Vagina (tissue), 2 donors: ENCODE measurements around the gene NOM1. TPM values are rescaled to one million over a fixed set of nuclear protein-coding genes. Genes with fewer than 3 reads are reported as not detected.

ENCODE experiments used
- DNase-seq, 2 donors: peaks; one replicate each; pipeline ENCODE4 v3.0.0-alpha.2; 2017; ENCODE audit errors: extremely low spot score in 2 of 2
- H3K27ac ChIP-seq: fragments of 200-600 bp; sonication (generic); one replicate; pipeline ENCODE4 v1.5.1; 2019
- H3K27me3 ChIP-seq: fragments of 200-600 bp; sonication (generic); one replicate; pipeline ENCODE4 v1.5.1; 2019
- H3K36me3 ChIP-seq, 2 donors: fragments of 200-600 bp; sonication (generic); one replicate each; pipeline ENCODE4 v1.5.1; 2017 to 2019
- H3K4me1 ChIP-seq: fragments of 200-600 bp; sonication (generic); one replicate; pipeline ENCODE4 v1.5.1; 2019
- H3K4me3 ChIP-seq, 2 donors: fragments of 200-600 bp; sonication (generic); 1 replicate in 1 of 2; 2 replicates in 1 of 2; pipeline ENCODE4 v1.5.1; 2016 to 2019
- H3K9me3 ChIP-seq: fragments of 200-600 bp; sonication (generic); one replicate; pipeline ENCODE4 v1.5.1; 2019
- POLR2A ChIP-seq, 2 donors: fragments of 450-650 bp; IDR thresholded peaks; one replicate each; pipeline ENCODE4 v1.6.1; 2017; ENCODE audit warnings: antibody characterized with exemption in 2 of 2, mild to moderate bottlenecking in 2 of 2, moderate library complexity in 2 of 2
- POLR2AphosphoS5 ChIP-seq, 2 donors: sonication (generic); formaldehyde crosslinking; IDR thresholded peaks; one replicate each; pipeline ENCODE4 v1.9.0; 2017; ENCODE audit warnings: antibody characterized with exemption in 2 of 2, mild to moderate bottlenecking in 2 of 2, low read depth in 1 of 2; ENCODE audit not compliant: insufficient read depth in 1 of 2
- intact Hi-C: fragments of 100-400 bp; cut with DNase I; formaldehyde crosslinking; loops from one replicate; pipeline ENCODE4 v1.15.1; 2023
- total RNA-seq: library from RNA; depleted of rRNA; stranded (reverse); fragments of >200 nt; gene quantifications from one replicate; pipeline ENCODE4 v1.2.3, GENCODE V29; 2016
- TF ChIP-seq, protein P1 (sequence below), 3 experiments: fragments of 450-650 bp in 2 of 3; fragments of 200-600 bp in 1 of 3; sonication (generic) in 1 of 3; IDR thresholded peaks; one replicate each; pipeline ENCODE4 v1.5.1; 2017 to 2019; ENCODE audit warnings: antibody characterized with exemption in 3 of 3, mild to moderate bottlenecking in 2 of 3, moderate library complexity in 2 of 3

Gene NOM1
- total RNA-seq, 1 donor from 2014 or later: 28.5 TPM

DNA sequence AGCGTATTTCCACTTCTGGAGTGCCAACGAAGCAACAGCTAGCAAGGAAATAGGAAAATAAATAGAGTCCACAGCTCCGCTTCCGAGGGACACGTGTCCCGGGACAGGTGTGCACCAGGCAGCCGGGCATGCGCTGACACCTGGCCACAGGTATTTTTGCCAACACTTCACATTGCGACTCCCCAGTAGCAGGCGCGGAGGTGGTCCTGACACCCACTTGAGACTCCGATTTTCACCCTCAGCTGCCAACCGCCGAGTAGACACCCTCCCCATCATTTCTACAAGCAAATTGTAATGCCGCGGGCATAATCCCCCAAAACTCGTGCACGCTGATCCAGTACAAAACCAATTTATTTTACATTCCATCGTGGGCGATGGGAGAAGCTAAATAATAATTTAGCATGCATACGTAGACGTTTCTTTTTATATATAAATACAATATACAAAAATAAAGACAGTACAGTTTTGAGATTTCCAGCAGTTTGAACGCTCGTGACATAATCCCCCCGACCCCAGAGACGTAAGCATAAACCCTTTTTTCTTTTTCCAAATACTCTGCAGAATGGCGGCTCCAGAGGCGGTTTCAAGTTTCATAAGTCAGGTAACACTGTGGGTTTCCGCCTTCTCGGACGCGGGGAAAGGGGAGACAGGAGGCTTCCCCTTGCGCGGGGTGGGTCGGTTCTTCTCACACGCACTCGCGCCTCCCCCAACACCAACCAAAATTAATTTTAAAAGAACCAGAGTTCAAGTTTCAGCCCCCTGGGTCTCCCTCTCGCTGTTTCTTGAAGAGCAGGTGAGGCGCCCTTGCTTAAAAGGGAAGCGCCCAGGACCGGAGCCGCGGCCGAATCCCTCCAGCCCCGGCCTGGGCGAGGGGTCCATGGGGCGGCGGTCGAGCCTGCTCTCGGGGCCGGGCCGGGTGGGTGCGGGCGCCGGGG is 55.3 kb downstream of the NOM1 start:
- intact Hi-C loops: no loop called here
- no peak for TF ChIP-seq POLR2A (IDR thresholded peaks at IDR 0.05)
- no peak for TF ChIP-seq POLR2AphosphoS5 (IDR thresholded peaks at IDR 0.05; ENCODE audit: insufficient read depth in 1 of 2, low read depth in 1 of 2)
- TF ChIP-seq, protein P1, sequence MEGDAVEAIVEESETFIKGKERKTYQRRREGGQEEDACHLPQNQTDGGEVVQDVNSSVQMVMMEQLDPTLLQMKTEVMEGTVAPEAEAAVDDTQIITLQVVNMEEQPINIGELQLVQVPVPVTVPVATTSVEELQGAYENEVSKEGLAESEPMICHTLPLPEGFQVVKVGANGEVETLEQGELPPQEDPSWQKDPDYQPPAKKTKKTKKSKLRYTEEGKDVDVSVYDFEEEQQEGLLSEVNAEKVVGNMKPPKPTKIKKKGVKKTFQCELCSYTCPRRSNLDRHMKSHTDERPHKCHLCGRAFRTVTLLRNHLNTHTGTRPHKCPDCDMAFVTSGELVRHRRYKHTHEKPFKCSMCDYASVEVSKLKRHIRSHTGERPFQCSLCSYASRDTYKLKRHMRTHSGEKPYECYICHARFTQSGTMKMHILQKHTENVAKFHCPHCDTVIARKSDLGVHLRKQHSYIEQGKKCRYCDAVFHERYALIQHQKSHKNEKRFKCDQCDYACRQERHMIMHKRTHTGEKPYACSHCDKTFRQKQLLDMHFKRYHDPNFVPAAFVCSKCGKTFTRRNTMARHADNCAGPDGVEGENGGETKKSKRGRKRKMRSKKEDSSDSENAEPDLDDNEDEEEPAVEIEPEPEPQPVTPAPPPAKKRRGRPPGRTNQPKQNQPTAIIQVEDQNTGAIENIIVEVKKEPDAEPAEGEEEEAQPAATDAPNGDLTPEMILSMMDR (IDR thresholded peaks at IDR 0.05): no peak
- no peak for DNase-seq
- Histone ChIP-seq H3K27ac (no peak overlapping the region), H3K4me1 (peaks cover 43% of the 10 kb centered on the region), H3K4me3 (peak overlapping the region in 1 of 2 donors; percentile 15), H3K9me3 (no peaks in the 10 kb centered on the region), H3K36me3 (no peaks in the 10 kb centered on the region), H3K27me3 (peaks cover 34% of the 10 kb centered on the region)

DNA sequence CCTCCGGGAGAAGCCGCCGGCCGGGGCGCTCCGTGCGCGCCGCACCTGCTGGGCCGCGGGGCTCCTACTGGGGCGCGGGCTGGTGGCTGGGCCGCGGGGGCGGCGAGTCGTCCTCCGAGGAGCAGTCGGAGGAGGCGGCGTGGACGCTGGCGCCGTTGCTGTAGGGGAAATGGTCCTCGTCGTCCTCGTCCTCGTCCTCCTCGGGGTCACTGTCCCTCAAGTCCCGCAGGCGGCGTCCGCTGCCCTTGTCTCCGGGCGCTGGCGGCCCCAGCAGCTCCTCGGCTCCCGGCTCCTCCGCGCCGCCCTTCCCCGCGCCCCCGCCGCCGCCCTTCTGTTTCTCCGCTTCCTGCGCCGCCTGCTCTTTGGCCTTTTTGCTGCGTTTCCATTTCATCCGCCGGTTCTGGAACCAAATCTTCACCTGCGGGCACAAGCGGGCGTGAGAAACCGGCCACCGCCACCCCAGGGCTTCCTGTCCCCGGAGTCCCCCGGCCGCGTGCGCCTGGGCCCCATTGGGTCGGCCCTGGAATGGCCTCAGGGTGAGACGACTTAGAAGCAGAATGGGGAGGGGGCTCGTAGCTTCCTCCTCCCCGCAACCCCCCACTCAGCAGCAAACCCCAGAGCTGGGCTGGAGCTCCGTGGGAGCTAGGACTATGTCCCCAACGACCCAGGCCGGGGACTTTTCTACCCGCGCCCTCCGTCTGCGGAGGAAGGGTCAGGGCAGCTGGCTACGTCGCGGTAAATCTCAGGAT is 56.1 kb downstream of the NOM1 start:
- Histone ChIP-seq H3K27me3 (peaks cover 30% of the 10 kb centered on the region), H3K36me3 (no peaks in the 10 kb centered on the region), H3K9me3 (no peaks in the 10 kb centered on the region), H3K4me3 (peak overlapping the region in 1 of 2 donors; percentile 15), H3K27ac (no peak overlapping the region), H3K4me1 (peaks cover 34% of the 10 kb centered on the region)
- TF ChIP-seq, protein P1 (IDR thresholded peaks at IDR 0.05): no peak
- TF ChIP-seq POLR2A (IDR thresholded peaks at IDR 0.05): no peak
- TF ChIP-seq POLR2AphosphoS5 (IDR thresholded peaks at IDR 0.05; ENCODE audit: insufficient read depth in 1 of 2, low read depth in 1 of 2): no peak
- intact Hi-C loops: no loop called here
- DNase-seq: no peak

DNA sequence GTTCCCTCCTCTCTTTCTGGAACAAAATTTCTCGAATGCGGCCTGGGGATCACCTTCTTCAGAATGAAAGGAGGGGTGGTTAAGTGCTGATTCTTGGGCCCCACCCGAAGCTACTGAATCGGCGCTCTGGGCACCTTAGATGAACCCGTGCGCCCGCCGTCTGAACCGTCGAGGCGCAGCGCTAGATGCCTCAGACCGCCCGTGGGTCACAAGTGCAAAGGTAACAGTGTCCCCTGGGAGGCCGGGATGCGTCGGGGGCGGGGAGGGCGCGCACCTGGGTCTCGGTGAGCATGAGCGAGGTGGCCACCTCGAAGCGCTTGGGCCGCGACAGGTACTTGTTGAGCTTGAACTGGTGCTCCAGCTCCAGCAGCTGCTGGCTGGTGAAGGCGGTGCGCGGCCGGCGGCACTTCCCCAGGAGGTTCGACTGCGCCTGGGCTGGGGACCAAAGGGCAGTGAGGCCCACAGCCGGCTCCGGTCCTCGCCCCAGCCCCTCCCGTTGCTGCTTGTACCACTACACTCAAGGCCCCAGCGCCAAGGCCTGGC is 56.8 kb downstream of the NOM1 start:
- no peaks in the 10 kb centered on the region for H3K9me3 ChIP-seq
- TF ChIP-seq POLR2A (IDR thresholded peaks at IDR 0.05) (no peak), POLR2AphosphoS5 (IDR thresholded peaks at IDR 0.05; ENCODE audit: insufficient read depth in 1 of 2, low read depth in 1 of 2) (no peak)
- TF ChIP-seq, protein P1 (IDR thresholded peaks at IDR 0.05): no peak
- no peaks in the 10 kb centered on the region for H3K36me3 ChIP-seq
- H3K27me3 ChIP-seq: peaks cover 30% of the 10 kb centered on the region
- no peak overlapping the region for H3K27ac ChIP-seq
- no peak overlapping the region for H3K4me3 ChIP-seq
- peaks cover 35% of the 10 kb centered on the region for H3K4me1 ChIP-seq
- intact Hi-C loops: no loop called here
- no peak for DNase-seq

DNA sequence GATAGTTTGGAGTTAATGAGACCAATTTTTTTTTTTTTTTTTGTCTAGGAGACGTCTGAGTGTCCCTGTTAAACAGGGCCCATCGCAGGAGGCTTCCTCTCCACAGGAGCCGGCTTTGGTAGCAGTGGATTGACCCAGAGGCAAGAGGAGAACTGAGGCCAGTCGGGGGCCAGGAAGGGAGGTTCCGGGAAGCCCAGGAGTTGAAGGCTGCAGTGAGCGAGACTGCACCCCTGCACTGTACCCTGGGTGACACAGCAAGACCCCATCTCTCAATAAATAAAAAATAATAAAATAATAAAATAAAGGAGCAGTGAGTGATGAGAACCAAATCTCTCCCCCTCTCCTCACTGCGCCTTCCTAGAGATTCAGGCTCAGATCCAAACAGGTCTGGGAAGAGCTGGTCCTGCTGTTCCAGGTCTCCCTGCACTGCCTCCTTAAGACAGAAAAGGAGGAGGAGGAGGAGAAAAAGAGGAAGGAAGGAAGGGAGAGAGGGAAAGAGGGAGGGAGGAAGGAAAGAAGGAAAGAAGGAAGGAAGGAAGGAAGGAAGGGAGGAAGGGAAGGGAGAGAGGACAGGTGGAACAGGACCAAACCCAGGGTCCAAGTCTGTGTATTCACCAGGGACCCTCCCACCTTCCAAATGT is 57.4 kb downstream of the NOM1 start:
- Histone ChIP-seq H3K27me3 (peaks cover 30% of the 10 kb centered on the region), H3K4me3 (no peak overlapping the region), H3K36me3 (no peaks in the 10 kb centered on the region), H3K27ac (no peak overlapping the region), H3K9me3 (no peaks in the 10 kb centered on the region), H3K4me1 (peaks cover 38% of the 10 kb centered on the region)
- no peak for TF ChIP-seq POLR2AphosphoS5 (IDR thresholded peaks at IDR 0.05; ENCODE audit: insufficient read depth in 1 of 2, low read depth in 1 of 2)
- TF ChIP-seq POLR2A (IDR thresholded peaks at IDR 0.05): no peak
- TF ChIP-seq, protein P1 (IDR thresholded peaks at IDR 0.05): no peak
- intact Hi-C loops: no loop called here
- no peak for DNase-seq
